ENCODE results near the gene MAJIN. TPM values are rescaled to one million over a fixed set of nuclear protein-coding genes. Genes with fewer than 3 reads are reported as not detected.

Gene MAJIN
- total RNA-seq, 4 donors from 2014 or later = not detected

- WGBS, 2 donors = 73 to 74% methylated on average over 4 of the region's 4 CpGs
- no peak for DNase-seq
- H3K27ac ChIP-seq = no peak overlapping the region
- H3K4me1 ChIP-seq = peaks cover 17 to 38% (median 19%) of the 10 kb centered on the region in 3 donors
- H3K36me3 ChIP-seq = peaks cover 0 to 43% (median 9%) of the 10 kb centered on the region in 3 donors
- H3K27me3 ChIP-seq = no peaks in the 10 kb centered on the region
- intact Hi-C loops (cut with DNase I) = no loop called here
- TF ChIP-seq, protein P1, sequence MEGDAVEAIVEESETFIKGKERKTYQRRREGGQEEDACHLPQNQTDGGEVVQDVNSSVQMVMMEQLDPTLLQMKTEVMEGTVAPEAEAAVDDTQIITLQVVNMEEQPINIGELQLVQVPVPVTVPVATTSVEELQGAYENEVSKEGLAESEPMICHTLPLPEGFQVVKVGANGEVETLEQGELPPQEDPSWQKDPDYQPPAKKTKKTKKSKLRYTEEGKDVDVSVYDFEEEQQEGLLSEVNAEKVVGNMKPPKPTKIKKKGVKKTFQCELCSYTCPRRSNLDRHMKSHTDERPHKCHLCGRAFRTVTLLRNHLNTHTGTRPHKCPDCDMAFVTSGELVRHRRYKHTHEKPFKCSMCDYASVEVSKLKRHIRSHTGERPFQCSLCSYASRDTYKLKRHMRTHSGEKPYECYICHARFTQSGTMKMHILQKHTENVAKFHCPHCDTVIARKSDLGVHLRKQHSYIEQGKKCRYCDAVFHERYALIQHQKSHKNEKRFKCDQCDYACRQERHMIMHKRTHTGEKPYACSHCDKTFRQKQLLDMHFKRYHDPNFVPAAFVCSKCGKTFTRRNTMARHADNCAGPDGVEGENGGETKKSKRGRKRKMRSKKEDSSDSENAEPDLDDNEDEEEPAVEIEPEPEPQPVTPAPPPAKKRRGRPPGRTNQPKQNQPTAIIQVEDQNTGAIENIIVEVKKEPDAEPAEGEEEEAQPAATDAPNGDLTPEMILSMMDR (IDR thresholded peaks at IDR 0.05) = no peak
- no peak for TF ChIP-seq POLR2A (IDR thresholded peaks at IDR 0.05)
- no peaks in the 10 kb centered on the region for H3K9me3 ChIP-seq
- H3K4me3 ChIP-seq = no peak overlapping the region
Observed at GRCh38 chr11:65016705-65017104, 44.8 kb upstream of the MAJIN start.

GRCh38 chr11:65014726-65015227, 42.9 kb upstream of the MAJIN start:
- WGBS, 2 donors = 38 to 49% methylated on average over 15 to 20 of the region's 23 CpGs
- no peaks in the 10 kb centered on the region for H3K9me3 ChIP-seq
- DNase-seq = no peak

DNA sequence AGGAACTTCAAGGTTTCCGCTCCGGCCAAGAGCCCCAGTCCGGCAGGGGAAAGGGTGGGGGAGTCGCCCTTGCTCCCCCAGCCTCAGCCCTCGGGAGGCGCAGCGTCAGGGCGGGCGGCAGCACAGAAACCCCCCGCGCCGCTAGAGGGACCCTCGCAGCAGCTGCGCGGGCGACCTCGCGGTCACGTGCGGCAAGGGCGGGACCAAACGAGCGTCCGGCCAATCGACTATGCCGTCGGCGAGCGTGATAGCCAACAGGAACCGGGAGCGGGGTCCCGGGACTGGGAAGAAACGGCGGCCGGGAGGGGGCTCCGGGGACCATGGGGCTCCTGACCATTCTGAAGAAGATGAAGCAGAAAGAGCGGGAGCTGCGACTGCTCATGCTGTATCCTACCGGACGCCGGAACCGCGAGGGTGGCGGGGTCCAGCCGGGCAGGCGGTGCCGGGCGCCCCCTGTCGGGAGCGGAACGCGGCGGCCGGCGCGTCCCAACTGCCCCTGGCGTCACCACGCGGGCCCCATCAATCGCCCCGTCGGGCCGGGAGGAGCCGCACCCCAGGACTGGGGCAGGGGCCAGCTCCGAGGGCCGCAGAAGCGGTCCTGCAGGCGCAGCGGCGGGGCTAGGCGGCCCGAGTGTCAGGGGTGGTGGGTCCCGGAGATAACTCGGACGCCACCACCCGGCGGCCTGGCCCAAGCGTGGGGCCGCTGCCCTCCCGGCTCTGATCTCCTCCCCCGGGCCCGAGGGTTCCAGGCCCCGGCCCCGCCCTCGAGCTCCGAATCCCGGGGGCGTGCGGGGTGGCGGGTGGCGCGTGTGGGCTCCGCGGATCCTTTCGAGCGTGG, 42.2 kb upstream of the MAJIN start, which contains the start of gene ARL2:
Gene ARL2, plus strand, starts transcription at position 273 of the 838 bp plus-strand sequence. Its CDS starts 48 bp downstream, at position 321.
- peak; percentile 41 for DNase-seq
- Histone ChIP-seq H3K4me3 (peak within 1 kb of the TSS; percentile 73 to 99 (median 96)), H3K4me1 (peaks cover 17 to 38% (median 19%) of the 10 kb centered on the region in 3 donors), H3K36me3 (peaks cover 0 to 17% (median 9%) of the 10 kb centered on the region in 3 donors), H3K27ac (peak within 1 kb of the TSS; percentile 98 to 100 (median 99)), H3K27me3 (no peaks in the 10 kb centered on the region), H3K9me3 (no peaks in the 10 kb centered on the region)
- 0 to 1% methylated on average over 2 to 19 of the region's 96 CpGs for WGBS, 2 donors
- intact Hi-C loops (cut with DNase I) = loop anchor here (5.0 kb wide), 1 partner anchor 162 kb away; no protein-coding TSS in a partner anchor
- TF ChIP-seq POLR2A (IDR thresholded peaks at IDR 0.05) = peak in 2 of 4 donors; percentile 25 to 26
- TF ChIP-seq, protein P1 (IDR thresholded peaks at IDR 0.05) = peak; percentile 72 to 97 (median 93)

More at GRCh38 chr11:65014726-65015227, 42.9 kb upstream of the MAJIN start:
- intact Hi-C loops (cut with DNase I) = loop anchor here (5.0 kb wide), 1 partner anchor 162 kb away; no protein-coding TSS in a partner anchor
- Histone ChIP-seq H3K27ac (peak overlapping the region; percentile 98 to 100 (median 99)), H3K4me1 (peaks cover 17 to 38% (median 19%) of the 10 kb centered on the region in 3 donors), H3K4me3 (peak overlapping the region; percentile 73 to 99 (median 96)), H3K27me3 (no peaks in the 10 kb centered on the region), H3K36me3 (peaks cover 0 to 24% (median 9%) of the 10 kb centered on the region in 3 donors)
- TF ChIP-seq POLR2A (IDR thresholded peaks at IDR 0.05) = no peak
- TF ChIP-seq, protein P1 (IDR thresholded peaks at IDR 0.05) = no peak

GRCh38 chr11:65013130-65013887, 41.4 kb upstream of the MAJIN start:
- WGBS, 2 donors = 34 to 37% methylated on average over 7 to 8 of the region's 22 CpGs
- Histone ChIP-seq H3K4me3 (peak overlapping the region; percentile 73 to 99 (median 96)), H3K27ac (peak overlapping the region; percentile 98 to 100 (median 99)), H3K27me3 (no peaks in the 10 kb centered on the region), H3K36me3 (peaks cover 0 to 9% (median 1%) of the 10 kb centered on the region in 3 donors), H3K4me1 (peaks cover 17 to 38% (median 19%) of the 10 kb centered on the region in 3 donors), H3K9me3 (no peaks in the 10 kb centered on the region)
- TF ChIP-seq POLR2A (IDR thresholded peaks at IDR 0.05) = peak in 3 of 4 donors; percentile 51 to 62 (median 58)
- TF ChIP-seq, protein P1 (IDR thresholded peaks at IDR 0.05) = peak; percentile 73 to 96 (median 90)
- intact Hi-C loops (cut with DNase I) = loop anchor here (5.0 kb wide), 1 partner anchor 161 kb away; no protein-coding TSS in a partner anchor
- peak; percentile 43 for DNase-seq

Data from esophagus squamous epithelium (tissue), 5 donors.